ENCODE results near the gene SPTSSA. TPM values are rescaled to one million over a fixed set of nuclear protein-coding genes. Genes with fewer than 3 reads are reported as not detected.
"Not testable (repeated sequence)": the region's sequence is repeated elsewhere in the genome, so short reads cannot be mapped to it uniquely, and the experiment has no call there.

SPTSSA gene
- total RNA-seq, 1 donor from 2014 or later, result 14.3 TPM

GRCh38 chr14:34476036-34476435, 14.0 kb upstream of the SPTSSA start:
- ATAC-seq (ENCODE audit: poor library complexity); intact Hi-C loops (cut with DNase I); DNase-seq: not testable (repeated sequence)

GRCh38 chr14:34475163-34475562, 13.1 kb upstream of the SPTSSA start:
- intact Hi-C loops (cut with DNase I), result no loop called here
- ATAC-seq (ENCODE audit: poor library complexity) (no peak), DNase-seq (no peak)

GRCh38 chr14:34474187-34474679, 12.2 kb upstream of the SPTSSA start:
- DNase-seq (no peak), ATAC-seq (ENCODE audit: poor library complexity) (no peak)
- intact Hi-C loops (cut with DNase I), result no loop called here

GRCh38 chr14:34472706-34473279, 10.8 kb upstream of the SPTSSA start:
- DNase-seq, result no peak
- no peak for ATAC-seq (ENCODE audit: poor library complexity)
- intact Hi-C loops (cut with DNase I), result no loop called here

GRCh38 chr14:34470319-34470718, 8.3 kb upstream of the SPTSSA start:
- intact Hi-C loops (cut with DNase I), result no loop called here
- DNase-seq, result no peak
- ATAC-seq (ENCODE audit: poor library complexity), result no peak

- intact Hi-C loops (cut with DNase I), result no loop called here
- DNase-seq (no peak), ATAC-seq (ENCODE audit: poor library complexity) (no peak)
Observed at GRCh38 chr14:34466691-34467090, 4.7 kb upstream of the SPTSSA start.

- DNase-seq (no peak), ATAC-seq (ENCODE audit: poor library complexity) (no peak)
- intact Hi-C loops (cut with DNase I), result no loop called here
Observed at GRCh38 chr14:34465069-34465859, 3.2 kb upstream of the SPTSSA start.

- ATAC-seq (ENCODE audit: poor library complexity), result no peak
- intact Hi-C loops (cut with DNase I), result no loop called here
- no peak for DNase-seq
Observed at GRCh38 chr14:34463598-34463961, 1.5 kb upstream of the SPTSSA start.

- intact Hi-C loops (cut with DNase I), result no loop called here
- ATAC-seq (ENCODE audit: poor library complexity), result peak; percentile 49
- peak; percentile 64 for DNase-seq
Observed at GRCh38 chr14:34461334-34462131, 507 bp downstream of the SPTSSA start.

GRCh38 chr14:34460841-34461240, 1.2 kb downstream of the SPTSSA start:
- DNase-seq, result no peak
- intact Hi-C loops (cut with DNase I), result no loop called here
- ATAC-seq (ENCODE audit: poor library complexity), result no peak

- DNase-seq (no peak), ATAC-seq (ENCODE audit: poor library complexity) (no peak)
- intact Hi-C loops (cut with DNase I), result no loop called here
Observed at GRCh38 chr14:34460295-34460694, 1.7 kb downstream of the SPTSSA start.

GRCh38 chr14:34457186-34457585, 4.9 kb downstream of the SPTSSA start:
- intact Hi-C loops (cut with DNase I), result no loop called here
- no peak for DNase-seq
- no peak for ATAC-seq (ENCODE audit: poor library complexity)

GRCh38 chr14:34453226-34453625, 8.8 kb downstream of the SPTSSA start:
- ATAC-seq (ENCODE audit: poor library complexity) (no peak), DNase-seq (no peak)
- intact Hi-C loops (cut with DNase I), result no loop called here

- no peak for ATAC-seq (ENCODE audit: poor library complexity)
- DNase-seq, result no peak
- intact Hi-C loops (cut with DNase I), result no loop called here
Observed at GRCh38 chr14:34452258-34452822, 9.7 kb downstream of the SPTSSA start.

GRCh38 chr14:34450958-34451357, 11.1 kb downstream of the SPTSSA start:
- DNase-seq (no peak), ATAC-seq (ENCODE audit: poor library complexity) (no peak)
- intact Hi-C loops (cut with DNase I), result no loop called here

- no peak for DNase-seq
- no peak for ATAC-seq (ENCODE audit: poor library complexity)
- intact Hi-C loops (cut with DNase I), result no loop called here
Observed at GRCh38 chr14:34450542-34450915, 11.5 kb downstream of the SPTSSA start.

- intact Hi-C loops (cut with DNase I), result no loop called here
- ATAC-seq (ENCODE audit: poor library complexity) (no peak), DNase-seq (no peak)
Observed at GRCh38 chr14:34449819-34450541, 12.1 kb downstream of the SPTSSA start.

GRCh38 chr14:34439090-34439489, 22.9 kb downstream of the SPTSSA start:
- ATAC-seq (ENCODE audit: poor library complexity), result no peak
- DNase-seq, result no peak
- intact Hi-C loops (cut with DNase I), result no loop called here

- intact Hi-C loops (cut with DNase I), result no loop called here
- DNase-seq, result no peak
- ATAC-seq (ENCODE audit: poor library complexity), result no peak
Observed at GRCh38 chr14:34438438-34438837, 23.6 kb downstream of the SPTSSA start.
